GM18868 (cell line): Measurements from ENCODE around the gene UMODL1.
"Not testable (repeated sequence)": the region's sequence is repeated elsewhere in the genome, so short reads cannot be mapped to it uniquely, and the experiment has no call there.

Experiments
- ATAC-seq: cut with Tn5 transposase; IDR thresholded peaks from one replicate; pipeline ENCODE4 v1.9.1; 2021; ENCODE audit warnings: mild to moderate bottlenecking, moderate library complexity; ENCODE audit not compliant: unreplicated experiment

The UMODL1 gene

GRCh38 chr21:42160111-42160721 lies 89.1 kb downstream of the UMODL1 start:
- no peak for ATAC-seq

DNA sequence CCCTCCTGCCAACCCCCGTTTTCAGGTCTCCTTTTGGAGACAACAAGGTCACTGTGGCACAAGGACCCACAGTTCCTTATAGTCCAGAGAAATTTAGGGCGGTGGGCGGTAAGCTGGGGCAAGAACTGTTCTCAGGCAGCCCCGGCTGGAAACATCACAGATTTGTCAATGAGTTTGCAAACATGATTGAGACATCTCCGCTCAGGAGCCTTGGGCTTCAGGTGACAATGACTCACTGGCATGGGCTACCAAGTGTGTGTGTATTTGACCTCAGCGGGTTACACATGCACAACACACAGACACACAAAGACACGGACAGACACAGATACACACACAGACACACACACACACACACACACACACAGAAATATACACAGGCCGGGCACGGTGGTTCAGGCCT lies 89.6 kb downstream of the UMODL1 start:
- ATAC-seq = no peak

DNA sequence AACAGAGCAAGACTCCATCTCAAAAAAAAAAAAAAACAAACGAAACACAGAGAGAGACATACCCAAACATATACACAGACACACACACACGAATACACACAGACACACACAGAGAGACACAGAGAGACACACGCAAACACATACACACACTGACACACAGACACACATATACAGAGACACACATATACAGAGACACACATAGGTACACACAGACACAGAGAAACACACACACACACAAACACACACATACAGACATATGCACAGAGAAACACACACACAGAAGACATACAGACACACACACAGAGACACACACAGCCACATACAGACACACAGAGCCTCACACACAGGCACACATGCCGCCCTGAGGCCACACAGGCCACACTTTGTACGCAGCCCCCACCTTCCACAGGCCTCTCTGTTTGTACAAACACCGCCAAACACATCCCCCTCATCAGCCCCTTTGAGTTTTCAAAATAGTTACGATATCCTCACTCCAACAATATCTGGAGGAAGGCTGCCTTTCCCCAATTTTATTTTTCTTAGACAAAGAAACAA lies 90.4 kb downstream of the UMODL1 start:
- no peak for ATAC-seq

GRCh38 chr21:42161956-42162681 lies 91.0 kb downstream of the UMODL1 start:
- no peak for ATAC-seq

DNA sequence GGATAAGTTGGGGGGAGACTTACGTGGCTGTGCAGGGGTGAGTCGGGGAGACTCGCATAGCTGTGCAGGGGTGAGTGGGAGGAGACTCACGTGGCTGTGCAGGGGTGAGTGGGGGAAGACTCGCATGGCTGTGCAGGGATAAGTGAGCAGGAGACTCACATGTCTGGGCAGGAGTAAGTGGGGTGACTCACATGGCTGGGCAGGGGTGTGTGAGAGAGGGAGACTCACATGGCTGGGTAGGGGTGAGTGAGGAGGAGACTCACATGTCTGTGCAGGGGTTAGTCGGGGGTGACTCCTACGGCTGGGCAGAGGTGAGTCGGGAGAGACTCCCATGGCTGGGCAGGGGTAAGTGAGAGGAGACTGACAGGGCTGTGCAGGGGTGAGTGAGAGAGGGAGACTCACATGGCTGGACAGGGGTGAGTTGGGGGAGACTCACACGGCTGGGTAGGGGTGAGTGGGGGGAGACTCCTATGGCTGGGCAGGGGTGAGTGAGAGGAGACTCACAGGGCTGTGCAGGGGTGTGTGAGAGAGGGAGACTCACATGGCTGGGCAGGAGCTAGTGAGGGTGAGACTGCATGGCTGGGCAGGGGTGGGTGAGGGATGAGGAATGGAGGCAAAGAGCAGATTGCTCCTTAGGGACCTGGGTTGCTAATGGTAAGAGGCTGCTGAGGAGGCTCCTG lies 91.9 kb downstream of the UMODL1 start:
- no peak for ATAC-seq

- ATAC-seq = no peak
These were observed 92.4 kb downstream of the UMODL1 start for GRCh38 chr21:42163511-42163863.

DNA sequence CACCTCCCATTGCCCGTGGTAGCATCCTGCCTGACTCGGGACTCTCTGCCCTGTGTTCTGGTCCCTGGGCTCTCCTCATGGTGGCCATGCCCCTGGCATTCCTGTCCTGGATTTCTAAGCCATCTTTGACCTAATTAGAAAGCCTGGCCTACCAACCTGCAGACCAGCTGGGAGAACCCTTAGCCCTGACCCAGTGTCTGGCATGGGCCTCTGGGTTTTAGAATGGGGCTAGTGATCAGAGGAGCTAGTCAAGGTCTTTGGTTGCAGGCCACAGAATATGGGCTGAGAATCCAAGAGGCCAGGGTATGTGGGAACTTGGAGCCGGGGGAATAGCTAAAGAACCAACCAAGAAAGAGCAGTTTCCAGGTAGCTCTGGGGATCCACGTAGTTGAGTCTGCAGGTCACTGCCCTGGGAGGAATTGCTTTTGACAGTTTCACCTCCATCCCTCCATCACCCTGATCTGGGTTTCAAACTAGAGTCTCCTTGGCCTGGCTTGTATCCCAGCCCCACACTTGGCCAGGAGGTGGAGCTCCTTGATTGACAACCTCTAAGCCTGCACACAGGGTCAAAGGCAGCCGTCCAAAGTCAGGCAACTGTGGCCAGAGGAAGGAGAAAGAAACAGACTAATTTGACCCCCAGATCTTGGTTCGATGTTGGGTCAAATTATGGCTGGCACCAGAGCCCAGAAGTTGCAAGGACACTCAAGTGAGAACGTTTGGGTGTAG lies 93.1 kb downstream of the UMODL1 start:
- no peak for ATAC-seq

GRCh38 chr21:42164818-42165217 lies 93.7 kb downstream of the UMODL1 start:
- no peak for ATAC-seq

DNA sequence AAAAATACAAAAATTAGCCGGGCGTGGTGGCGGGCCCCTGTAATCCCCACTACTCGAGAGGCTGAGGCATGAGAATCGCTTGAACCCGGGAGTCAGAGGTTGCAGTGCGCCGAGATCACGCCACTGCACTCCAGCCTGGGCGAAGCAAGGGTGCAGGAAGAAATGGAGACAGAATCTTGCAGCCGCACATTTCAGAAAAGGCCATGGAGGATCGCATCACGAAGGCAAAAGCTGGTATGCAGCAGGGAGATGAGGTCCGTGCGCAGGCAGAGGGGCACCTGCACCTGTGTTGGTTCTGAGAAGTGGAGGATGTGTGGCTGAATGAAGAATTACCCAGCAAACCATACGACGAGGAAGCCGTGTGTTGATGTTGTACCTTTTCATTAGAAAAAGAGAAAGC lies 94.8 kb downstream of the UMODL1 start:
- ATAC-seq = no peak

- ATAC-seq = no peak
These were observed 98.6 kb downstream of the UMODL1 start for GRCh38 chr21:42169758-42170157.

DNA sequence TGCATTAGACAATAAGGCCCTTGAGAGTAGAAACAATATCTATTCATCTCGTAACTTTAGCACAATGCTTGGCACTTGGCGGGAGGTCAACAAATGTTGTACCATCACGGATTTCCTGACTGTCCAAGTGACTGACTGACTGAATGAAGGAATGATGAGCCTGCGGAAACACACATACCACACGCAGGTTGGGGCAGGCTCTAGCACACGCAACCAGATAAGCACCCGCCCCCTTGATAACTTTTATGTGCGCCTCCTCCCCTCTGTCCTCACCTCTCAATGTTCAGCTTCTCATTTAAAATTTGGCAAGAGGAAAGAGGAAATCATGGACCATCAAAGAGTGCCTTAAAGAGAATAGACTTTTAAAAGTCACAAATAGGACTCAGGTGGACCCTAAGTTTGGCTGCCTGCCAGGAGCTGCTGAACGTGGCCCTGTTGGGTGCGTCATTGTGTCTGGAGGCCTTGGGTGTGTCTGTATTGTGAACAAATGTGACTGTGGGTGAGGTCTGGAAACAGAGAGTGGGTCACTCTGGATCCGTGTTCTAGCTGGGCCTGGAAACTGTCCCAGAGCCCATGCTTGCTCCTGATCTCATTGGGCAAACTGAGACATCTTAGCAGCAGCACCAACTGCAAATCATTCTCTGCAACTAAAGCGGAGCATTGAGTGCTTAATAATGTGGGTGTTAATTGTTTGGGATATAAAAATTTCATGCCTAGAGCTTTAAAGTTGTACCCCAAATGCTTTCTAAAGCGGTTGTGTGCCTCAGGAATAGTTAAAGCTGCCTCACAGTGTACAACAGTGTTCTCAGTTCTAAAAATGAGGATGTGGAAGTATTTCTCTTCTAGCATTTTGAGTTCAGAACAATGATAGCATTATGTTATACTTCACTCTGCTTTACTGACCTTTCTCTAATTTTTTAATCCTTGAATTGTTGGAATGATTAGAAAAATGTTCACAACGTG lies 100.3 kb downstream of the UMODL1 start:
- no peak for ATAC-seq

GRCh38 chr21:42172596-42173483 lies 101.7 kb downstream of the UMODL1 start:
- ATAC-seq = no peak

GRCh38 chr21:42174173-42174572 lies 103.1 kb downstream of the UMODL1 start:
- ATAC-seq = no peak

- no peak for ATAC-seq
These were observed 104.1 kb downstream of the UMODL1 start for GRCh38 chr21:42175110-42175710.

DNA sequence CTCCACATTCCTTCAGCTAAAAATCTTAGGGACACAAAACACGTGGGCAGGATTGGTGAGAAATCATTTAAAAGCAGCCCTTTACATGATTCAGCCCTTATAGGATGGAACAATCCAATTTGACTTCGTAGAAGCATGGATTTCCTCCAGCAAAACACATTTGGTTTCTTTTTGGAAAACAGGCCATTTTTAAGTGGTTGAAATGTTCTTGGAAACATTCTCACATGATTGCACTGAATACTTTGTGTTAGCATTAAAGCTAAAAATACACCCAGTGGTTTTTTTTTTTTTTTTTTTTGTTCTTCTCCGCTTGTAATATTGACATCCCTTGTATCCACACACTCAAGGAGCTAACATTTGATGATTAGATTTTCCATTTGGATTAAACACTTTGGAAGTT lies 105.7 kb downstream of the UMODL1 start:
- ATAC-seq = no peak

GRCh38 chr21:42179316-42179715 lies 108.2 kb downstream of the UMODL1 start:
- ATAC-seq = no peak

DNA sequence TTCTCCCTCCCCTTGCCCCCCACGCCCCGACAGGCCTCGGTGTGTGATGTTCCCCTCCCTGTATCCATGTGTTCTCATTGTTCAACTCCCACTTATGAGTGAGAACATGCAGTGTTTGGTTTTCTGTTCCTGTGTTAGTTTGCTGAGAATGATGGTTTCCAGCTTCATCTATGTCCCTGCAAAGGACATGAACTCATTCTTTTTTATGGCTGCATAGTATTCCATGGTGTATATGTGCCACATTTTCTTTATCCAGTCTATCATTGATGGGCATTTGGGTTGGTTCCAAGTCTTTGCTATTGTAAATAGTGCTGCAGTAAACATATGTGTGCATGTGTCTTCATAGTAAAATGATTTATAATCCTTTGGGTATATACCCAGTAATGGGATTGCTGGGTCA lies 108.9 kb downstream of the UMODL1 start:
- ATAC-seq = not testable (repeated sequence)

DNA sequence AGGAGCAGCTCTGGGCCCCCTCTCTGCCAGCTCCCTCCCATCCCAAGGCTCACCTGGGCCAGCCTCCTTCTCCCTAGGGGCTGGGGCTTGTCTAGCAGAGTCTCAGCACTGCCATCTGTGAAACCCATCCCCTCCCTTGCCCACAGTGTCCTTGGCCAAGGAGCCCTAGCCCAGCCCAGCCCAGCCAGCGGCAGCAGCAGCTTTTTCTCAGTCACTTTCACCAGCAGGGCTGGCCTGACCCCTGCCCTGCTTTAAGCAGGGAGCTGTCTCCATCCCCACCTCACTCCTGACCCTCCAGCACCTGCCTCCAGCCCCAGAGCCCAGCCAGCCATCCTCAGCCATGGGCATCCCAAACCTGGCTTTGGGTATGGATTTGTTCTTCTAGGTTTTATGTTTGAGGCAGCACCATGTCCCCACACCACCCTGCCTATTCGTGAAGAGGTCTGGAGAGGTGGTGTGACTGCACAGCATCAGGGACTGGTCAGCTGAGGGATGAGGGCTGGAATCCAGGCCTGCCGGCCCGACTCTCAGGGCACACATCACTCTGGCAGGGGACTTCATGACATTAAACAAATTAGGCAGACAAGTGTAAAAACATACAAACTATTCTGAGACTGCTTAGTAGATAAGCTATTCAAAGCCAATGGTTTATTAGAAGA lies 111.7 kb downstream of the UMODL1 start:
- no peak for ATAC-seq
